GM19025 (cell line): Measurements from ENCODE around the gene TUBGCP5.

Source experiments
- ATAC-seq: cut with Tn5 transposase; IDR thresholded peaks from one replicate; pipeline ENCODE4 v1.9.1; 2021; ENCODE audit warnings: mild to moderate bottlenecking, low read depth, moderate library complexity; ENCODE audit not compliant: unreplicated experiment

The TUBGCP5 gene

DNA sequence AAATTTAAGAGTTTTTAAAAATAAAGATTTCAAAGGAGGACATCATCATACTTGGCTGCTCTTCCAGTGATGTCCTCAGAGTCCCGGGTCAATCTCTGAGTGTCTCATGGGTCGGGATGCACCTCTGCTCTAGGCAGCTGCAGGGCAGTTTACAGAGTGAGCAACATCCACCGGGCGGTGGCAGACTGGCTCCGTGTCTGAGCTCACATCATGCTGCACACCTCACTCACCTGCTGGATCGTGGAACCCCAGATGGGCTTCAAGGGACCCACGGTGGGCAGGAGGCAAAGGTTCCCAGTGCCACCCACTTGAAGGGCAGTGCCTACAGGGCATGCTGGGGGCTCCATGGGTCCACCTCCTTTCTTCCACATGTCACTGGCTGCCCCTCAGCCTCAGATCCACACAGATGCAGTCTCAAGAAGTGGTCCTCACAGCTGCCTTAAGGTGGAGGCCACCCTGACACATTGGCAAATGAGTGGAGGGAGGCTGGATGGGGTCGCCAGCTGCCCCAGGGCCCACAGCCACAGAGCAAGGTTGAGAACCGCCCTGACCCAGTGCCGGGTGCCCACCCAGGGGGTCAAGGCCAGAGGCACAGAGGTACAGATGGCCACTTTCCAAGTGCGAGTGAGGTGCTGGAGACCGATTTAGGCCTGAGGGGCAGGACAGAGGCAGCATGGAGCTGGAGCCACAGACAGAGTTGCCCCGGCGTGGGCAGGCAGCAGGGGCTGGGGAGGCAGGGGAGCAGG is 84.4 kb downstream of the TUBGCP5 start:
- no peak for ATAC-seq

DNA sequence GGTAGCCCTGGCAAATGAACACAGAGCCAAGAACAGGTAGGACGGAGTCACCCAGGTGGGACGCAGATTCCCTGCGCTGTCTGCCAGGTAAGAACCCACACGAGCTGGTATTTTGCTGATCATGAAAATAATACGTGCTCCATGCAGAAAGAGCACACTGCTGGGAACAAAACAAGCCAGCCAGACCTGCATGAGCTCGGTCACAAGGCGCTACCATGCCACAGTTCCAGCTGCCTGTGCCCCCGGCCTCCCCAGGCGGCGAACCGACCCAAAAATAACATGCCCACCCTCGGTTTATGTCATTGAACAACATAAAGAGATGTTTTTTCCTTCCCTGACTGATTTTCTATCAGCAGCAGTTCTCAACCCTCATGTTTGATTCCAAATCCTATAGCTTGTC is 85.0 kb downstream of the TUBGCP5 start:
- ATAC-seq: no peak

DNA sequence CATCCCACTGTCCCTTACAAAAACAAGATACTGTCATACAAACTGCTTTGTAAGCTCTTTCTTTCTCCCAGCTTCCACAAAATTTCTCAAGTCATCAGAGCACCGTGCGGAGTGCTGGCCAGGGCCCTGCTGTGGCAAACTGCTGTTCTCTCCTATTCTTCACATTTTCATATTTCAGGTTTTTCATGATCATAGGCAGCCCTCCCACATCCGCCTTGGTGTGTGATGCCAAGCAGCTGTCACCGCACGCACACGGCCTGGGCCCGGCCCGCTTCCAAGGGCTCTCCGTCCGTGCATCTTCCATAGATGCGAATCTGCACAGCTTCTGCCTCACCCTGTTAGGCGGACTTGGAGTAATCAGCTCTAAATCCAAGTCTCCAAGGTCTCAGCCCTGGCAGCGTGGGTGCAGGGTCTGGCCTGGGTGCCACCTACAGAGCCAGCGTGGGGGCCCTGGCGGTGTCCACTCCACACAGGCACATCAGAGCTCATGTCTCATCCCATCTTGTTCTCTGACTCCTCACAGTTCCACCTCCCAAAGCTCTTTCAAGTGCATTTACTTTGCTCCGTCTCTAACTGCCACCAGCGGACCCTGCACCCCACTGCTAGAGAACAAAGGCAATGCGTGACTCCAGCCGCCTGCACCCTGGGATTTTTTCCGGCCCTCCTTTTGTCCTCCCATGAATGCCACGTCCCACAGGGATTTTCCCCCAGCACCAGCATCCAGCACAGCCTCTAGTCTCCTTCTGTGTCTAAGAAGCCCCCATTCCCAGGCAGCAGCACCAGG is 86.4 kb downstream of the TUBGCP5 start:
- ATAC-seq: no peak

DNA sequence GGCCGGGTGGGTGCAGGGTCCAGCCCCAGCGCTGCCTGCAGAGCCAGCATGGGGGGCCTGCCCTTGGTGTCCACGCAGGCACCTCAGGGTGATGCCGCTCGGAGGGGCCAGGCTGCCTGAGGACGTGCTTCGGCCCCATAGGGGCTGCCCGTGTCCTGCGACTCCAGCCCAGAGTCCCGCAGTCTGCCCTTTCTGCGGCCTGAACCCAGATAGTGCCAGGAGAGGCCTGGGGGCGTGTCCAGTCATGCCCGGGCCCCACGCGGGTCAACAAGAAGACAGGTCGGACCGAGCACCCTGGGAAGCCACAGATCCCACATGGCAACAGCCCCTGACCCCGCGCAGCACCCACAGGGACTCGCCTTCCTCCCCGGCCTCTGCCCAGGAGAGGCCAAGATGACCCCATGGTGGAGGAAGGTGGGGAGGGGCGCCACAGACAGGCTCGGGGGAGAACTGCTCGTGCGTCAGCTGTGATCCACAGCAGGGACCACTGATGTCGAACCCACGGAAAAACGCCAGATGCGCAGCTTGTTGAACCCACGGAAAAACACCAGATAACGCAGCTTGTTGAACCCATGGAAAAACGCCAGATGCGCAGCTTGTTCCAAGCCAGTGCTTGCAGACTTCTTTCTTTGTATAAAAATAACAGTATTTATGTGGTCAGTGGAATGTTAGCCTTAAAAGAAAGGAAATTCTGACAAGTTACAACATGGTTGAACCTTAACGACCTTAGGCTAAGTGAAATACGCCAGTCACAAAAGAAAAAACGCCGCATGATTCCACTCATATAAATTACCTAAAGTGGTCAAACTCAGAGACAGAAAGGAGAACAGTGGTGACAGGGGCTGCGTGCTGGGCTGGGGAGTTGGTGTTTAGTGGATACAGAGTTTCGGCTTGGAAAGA is 87.7 kb downstream of the TUBGCP5 start:
- no peak for ATAC-seq

DNA sequence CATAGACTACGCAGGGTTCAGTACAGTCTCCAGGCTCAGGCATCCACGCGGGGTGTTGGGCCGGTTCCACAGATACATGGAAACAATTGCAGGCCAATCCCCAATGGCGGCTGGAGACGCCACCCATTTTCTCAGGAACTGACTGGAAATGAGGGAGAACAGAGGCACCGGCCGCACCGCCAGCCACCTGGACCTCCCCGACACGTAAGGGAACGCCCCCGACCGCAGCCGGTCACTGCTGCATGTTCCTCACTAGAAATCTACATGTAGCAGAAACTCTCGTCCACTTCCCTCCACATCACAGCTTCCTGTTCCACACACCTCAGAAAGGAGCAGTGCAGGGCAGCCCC is 88.4 kb downstream of the TUBGCP5 start:
- ATAC-seq: no peak

DNA sequence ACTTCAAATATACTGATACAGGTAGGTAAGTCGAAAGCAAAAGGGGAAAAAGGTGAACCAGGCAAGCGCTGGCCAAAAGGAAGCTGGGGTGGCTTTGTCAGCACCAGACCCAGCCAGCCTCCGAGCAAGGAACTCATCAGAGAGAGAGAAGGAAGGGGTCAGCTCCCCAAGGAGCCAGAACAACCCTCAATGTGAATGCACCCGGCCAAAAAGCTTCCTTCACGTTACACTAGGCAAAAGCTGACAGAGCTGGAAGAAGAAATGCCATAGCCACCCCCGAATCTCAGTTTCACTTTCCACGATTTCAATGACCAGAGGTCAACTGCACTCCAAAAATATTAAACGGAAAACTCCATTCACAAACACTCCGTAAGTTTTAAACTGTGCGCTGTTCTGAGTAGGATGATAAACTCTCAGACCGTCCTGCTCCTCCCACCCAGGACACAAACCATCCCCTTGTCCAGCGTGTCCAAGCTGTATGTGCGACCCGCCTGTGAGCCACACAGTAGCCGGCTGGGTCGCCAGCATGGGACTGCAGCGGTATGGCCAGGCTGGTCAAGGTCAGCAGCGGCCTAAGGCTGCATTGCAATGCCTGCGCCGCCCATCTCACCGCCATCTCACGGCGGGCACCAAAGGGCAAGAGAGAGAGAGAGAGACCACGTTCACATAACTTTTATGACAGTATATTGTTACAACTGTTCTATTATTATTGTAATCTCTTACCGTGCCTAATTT is 88.9 kb downstream of the TUBGCP5 start:
- no peak for ATAC-seq
